Esophagus squamous epithelium (tissue), 4 donors: ENCODE data around the gene DAB1.

Experiments used
- POLR2A ChIP-seq, 4 donors: fragments of 450-650 bp; IDR thresholded peaks; one replicate each; pipeline ENCODE4 v1.6.1; 2017; ENCODE audit warnings: antibody characterized with exemption in 4 of 4, mild to moderate bottlenecking in 4 of 4, moderate library complexity in 3 of 4
- TF ChIP-seq, protein P1 (sequence below), 6 experiments: fragments of 450-650 bp in 4 of 6; fragments of 200-600 bp in 2 of 6; sonication (generic) in 2 of 6; IDR thresholded peaks; one replicate each; pipeline ENCODE4 v1.5.1; 2016 to 2019; ENCODE audit warnings: antibody characterized with exemption in 6 of 6, mild to moderate bottlenecking in 4 of 6, moderate library complexity in 4 of 6

DNA sequence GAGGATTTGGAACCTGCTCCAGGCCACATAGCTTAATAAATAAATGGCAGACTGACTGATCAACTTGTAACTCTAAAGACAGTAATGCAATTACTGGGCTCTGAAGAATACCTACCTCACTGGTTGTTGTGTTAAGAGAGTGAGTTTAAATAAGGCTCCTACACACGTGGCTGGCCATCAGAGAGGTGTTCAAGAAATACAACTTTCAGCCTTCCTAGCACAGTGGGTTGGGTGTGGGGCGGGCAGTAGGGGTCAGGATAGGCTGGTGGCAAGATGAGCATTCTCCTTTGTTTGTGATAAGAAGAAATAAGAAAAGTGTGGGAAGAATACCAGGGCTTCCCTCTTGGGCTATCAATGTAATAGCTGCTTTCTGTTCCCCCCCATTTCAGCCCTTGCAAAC, 151.3 kb downstream of the DAB1 start:
- TF ChIP-seq, protein P1, sequence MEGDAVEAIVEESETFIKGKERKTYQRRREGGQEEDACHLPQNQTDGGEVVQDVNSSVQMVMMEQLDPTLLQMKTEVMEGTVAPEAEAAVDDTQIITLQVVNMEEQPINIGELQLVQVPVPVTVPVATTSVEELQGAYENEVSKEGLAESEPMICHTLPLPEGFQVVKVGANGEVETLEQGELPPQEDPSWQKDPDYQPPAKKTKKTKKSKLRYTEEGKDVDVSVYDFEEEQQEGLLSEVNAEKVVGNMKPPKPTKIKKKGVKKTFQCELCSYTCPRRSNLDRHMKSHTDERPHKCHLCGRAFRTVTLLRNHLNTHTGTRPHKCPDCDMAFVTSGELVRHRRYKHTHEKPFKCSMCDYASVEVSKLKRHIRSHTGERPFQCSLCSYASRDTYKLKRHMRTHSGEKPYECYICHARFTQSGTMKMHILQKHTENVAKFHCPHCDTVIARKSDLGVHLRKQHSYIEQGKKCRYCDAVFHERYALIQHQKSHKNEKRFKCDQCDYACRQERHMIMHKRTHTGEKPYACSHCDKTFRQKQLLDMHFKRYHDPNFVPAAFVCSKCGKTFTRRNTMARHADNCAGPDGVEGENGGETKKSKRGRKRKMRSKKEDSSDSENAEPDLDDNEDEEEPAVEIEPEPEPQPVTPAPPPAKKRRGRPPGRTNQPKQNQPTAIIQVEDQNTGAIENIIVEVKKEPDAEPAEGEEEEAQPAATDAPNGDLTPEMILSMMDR (IDR thresholded peaks at IDR 0.05) = no peak
- TF ChIP-seq POLR2A (IDR thresholded peaks at IDR 0.05) = no peak
